Measurements from ENCODE around the gene MBD4. TPM values are rescaled to one million over a fixed set of nuclear protein-coding genes. Genes with fewer than 3 reads are reported as not detected.

Gene MBD4
- polyA plus RNA-seq, 2 of the 4 experiments (the other 2 are of a cell fraction): 32.7 to 49.7 TPM

DNA sequence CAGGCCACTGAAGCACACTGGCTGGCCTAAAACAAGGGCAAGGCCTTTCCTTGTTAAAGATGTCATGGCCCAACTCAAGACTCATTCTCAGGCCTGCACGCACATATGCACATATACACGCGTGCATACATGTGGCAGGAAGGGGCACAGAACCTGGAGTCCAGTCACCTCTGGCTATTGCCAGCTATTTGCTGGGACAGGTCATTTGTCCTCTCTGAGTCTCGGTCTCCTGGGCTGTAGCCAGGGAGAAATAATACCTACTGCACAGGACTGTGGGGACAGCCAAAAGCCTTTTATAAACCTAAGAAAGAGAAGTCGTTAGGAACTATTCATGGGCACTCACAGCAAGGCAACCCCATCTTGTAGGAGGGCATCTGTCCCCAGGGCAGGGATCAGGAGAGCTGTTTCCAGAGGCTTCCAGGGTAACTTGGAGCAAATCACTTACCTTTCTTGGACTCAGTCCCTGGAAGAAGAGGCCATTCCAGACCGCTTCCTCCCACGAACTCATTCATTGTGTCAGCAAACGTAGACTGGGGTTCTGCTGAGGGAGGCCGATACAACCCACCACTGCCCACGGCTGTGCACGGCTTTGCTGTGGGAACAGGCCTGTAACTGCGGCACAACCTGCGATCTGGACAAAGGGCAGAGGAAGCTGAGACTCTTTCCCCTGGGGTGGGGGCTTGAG is 47.6 kb upstream of the MBD4 start:
- H3K4me1 ChIP-seq: peaks cover 8% of the 10 kb centered on the region
- ATAC-seq (no peak), FAIRE-seq (no peak), DNase-seq (ENCODE audit: low read depth in 1 of 2, low spot score in 1 of 2) (no peak)
- ChIA-PET CTCF (interaction anchor here (0.7 to 2.3 kb wide), 7 partner anchors 11 to 447 kb away, joined by 3 to 8 read pairs (median 3); partner anchors contain the start of gene IFT122), POLR2A (no interaction called here)
- WGBS (ENCODE audit: missing lambda C conversion rate): 93% methylated on average over 11 of the region's 13 CpGs
- H3K9me3 ChIP-seq: no peaks in the 10 kb centered on the region
- H3K4me2 ChIP-seq: no peak overlapping the region
- H3K4me3 ChIP-seq: no peak overlapping the region
- no peak overlapping the region for H3K27ac ChIP-seq
- TF ChIP-seq SREBF2 (IDR thresholded peaks at IDR 0.05) (no peak), CEBPB (IDR thresholded peaks at IDR 0.05) (no peak), ZFP36 (IDR thresholded peaks at IDR 0.05; ENCODE audit: borderline replicate concordance, partially characterized antibody) (no peak), CHD2 (IDR thresholded peaks at IDR 0.05; ENCODE audit: low read length, partially characterized antibody) (no peak), POLR2A (IDR thresholded peaks at IDR 0.05; ENCODE audit: low read length) (no peak), REST (IDR thresholded peaks at IDR 0.05) (no peak), CTCF (IDR thresholded peaks at IDR 0.05) (no peak)

- FAIRE-seq (no peak), DNase-seq (ENCODE audit: low read depth in 1 of 2, low spot score in 1 of 2) (no peak), ATAC-seq (no peak)
- H3K4me1 ChIP-seq: peaks cover 8% of the 10 kb centered on the region
- peak overlapping the region in 1 of 2 experiments; percentile 19; a peak in 1 of 6 replicates for H3K27ac ChIP-seq
- TF ChIP-seq FOXS1 (CRISPR knock-in tag; IDR thresholded peaks at IDR 0.05) (no peak), NR3C1 (IDR thresholded peaks at IDR 0.05) (no peak), NFE2L2 (conservative IDR thresholded peaks at IDR 0.05; ENCODE audit: low read length) (no peak), HEYL (CRISPR knock-in tag; IDR thresholded peaks at IDR 0.05) (no peak), MAFK (IDR thresholded peaks at IDR 0.05; ENCODE audit: partially characterized antibody) (no peak), ESRRA (IDR thresholded peaks at IDR 0.05; ENCODE audit: borderline replicate concordance, low read length) (no peak), PHF8 (IDR thresholded peaks at IDR 0.05; ENCODE audit: borderline replicate concordance, low read depth) (no peak), RNF2 (IDR thresholded peaks at IDR 0.05; ENCODE audit: borderline replicate concordance, low read depth) (no peak), MYC (IDR thresholded peaks at IDR 0.05; ENCODE audit: borderline replicate concordance, low read length) (no peak), NPAS2 (CRISPR knock-in tag; IDR thresholded peaks at IDR 0.05; ENCODE audit: borderline replicate concordance) (no peak), RAD21 (conservative IDR thresholded peaks at IDR 0.05 in 1 of 2, IDR thresholded peaks at IDR 0.05 in 1 of 2) (no peak), TFCP2L1 (CRISPR knock-in tag; IDR thresholded peaks at IDR 0.05) (no peak), BHLHE40 (IDR thresholded peaks at IDR 0.05; ENCODE audit: low read depth, low read length) (no peak), CEBPB (IDR thresholded peaks at IDR 0.05) (no peak), TP53 (CRISPR knock-in tag; IDR thresholded peaks at IDR 0.05) (no peak), ZC3H11A (IDR thresholded peaks at IDR 0.05) (no peak)
- TF ChIP-seq, protein P1, sequence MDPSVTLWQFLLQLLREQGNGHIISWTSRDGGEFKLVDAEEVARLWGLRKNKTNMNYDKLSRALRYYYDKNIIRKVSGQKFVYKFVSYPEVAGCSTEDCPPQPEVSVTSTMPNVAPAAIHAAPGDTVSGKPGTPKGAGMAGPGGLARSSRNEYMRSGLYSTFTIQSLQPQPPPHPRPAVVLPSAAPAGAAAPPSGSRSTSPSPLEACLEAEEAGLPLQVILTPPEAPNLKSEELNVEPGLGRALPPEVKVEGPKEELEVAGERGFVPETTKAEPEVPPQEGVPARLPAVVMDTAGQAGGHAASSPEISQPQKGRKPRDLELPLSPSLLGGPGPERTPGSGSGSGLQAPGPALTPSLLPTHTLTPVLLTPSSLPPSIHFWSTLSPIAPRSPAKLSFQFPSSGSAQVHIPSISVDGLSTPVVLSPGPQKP (IDR thresholded peaks at IDR 0.05; ENCODE audit: low read depth, low read length): no peak
- TF ChIP-seq, protein P2, sequence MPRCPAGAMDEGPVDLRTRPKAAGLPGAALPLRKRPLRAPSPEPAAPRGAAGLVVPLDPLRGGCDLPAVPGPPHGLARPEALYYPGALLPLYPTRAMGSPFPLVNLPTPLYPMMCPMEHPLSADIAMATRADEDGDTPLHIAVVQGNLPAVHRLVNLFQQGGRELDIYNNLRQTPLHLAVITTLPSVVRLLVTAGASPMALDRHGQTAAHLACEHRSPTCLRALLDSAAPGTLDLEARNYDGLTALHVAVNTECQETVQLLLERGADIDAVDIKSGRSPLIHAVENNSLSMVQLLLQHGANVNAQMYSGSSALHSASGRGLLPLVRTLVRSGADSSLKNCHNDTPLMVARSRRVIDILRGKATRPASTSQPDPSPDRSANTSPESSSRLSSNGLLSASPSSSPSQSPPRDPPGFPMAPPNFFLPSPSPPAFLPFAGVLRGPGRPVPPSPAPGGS (IDR thresholded peaks at IDR 0.05): no peak
- H3K4me2 ChIP-seq: no peak overlapping the region
- ChIA-PET POLR2A (no interaction called here), CTCF (interaction anchor here (0.7 to 2.3 kb wide), 7 partner anchors 11 to 447 kb away, joined by 3 to 8 read pairs (median 3); partner anchors contain the start of gene IFT122)
- 100% methylated on average over 2 of the region's 2 CpGs for WGBS (ENCODE audit: missing lambda C conversion rate)
- no peaks in the 10 kb centered on the region for H3K9me3 ChIP-seq
- H3K4me3 ChIP-seq: no peak overlapping the region
Measured at GRCh38 chr3:129486664-129487035, 46.9 kb upstream of the MBD4 start.

All from A549 (cell line).